PC-3 (cell line): Measurements from ENCODE around the gene SORD. TPM values are rescaled to one million over a fixed set of nuclear protein-coding genes. Genes with fewer than 3 reads are reported as not detected.

ENCODE experiments used
- ATAC-seq: fragments of 200-7000 bp; cut with Tn5 transposase; 2 replicates; pipeline ENCODE4 v1.9.1; 2020; ENCODE audit warnings: mild to moderate bottlenecking, moderate library complexity
- BruUV-seq: library from RNA; stranded (reverse); fragments of 400-500 nt; replicated peaks from 2 replicates; lab custom pipeline; 2021; lab: Mats Ljungman, UMichigan
- CTCF ChIA-PET: fragments of 300-600 bp; sonication (Branson Sonifier 250); formaldehyde crosslinking; loops from one replicate; lab custom pipeline; 2022; ENCODE audit warnings: antibody characterized with exemption; lab: Charles Lee
- POLR2A ChIA-PET: fragments of 300-600 bp; sonication (Branson Sonifier 250); formaldehyde crosslinking; loops from one replicate; lab custom pipeline; 2022; ENCODE audit warnings: antibody characterized with exemption; ENCODE audit not compliant: unreplicated experiment; lab: Charles Lee
- DNase-seq: peaks from one replicate; pipeline ENCODE4 v3.0.0-alpha.2; 2015
- H2AFZ ChIP-seq: fragments of 300-600 bp; sonication (generic); 2 replicates; pipeline ENCODE4 v1.6.0; 2016; ENCODE audit warnings: antibody characterized with exemption, low read length
- H3F3A ChIP-seq: fragments of 300-600 bp; sonication (generic); one replicate; pipeline ENCODE4 v1.6.0; 2017; ENCODE audit warnings: antibody characterized with exemption, low read length, control low read depth, mild to moderate bottlenecking; ENCODE audit not compliant: unreplicated experiment
- H3K27ac ChIP-seq: fragments of 300-600 bp; sonication (generic); 2 replicates; pipeline ENCODE4 v1.5.1; 2016; ENCODE audit warnings: mild to moderate bottlenecking, low read length
- H3K27me3 ChIP-seq: fragments of 300-600 bp; sonication (generic); 2 replicates; pipeline ENCODE4 v1.6.1; 2016; ENCODE audit warnings: low read length, mixed read lengths
- H3K36me3 ChIP-seq: fragments of 300-600 bp; sonication (generic); 2 replicates; pipeline ENCODE4 v1.6.1; 2016; ENCODE audit warnings: low read depth, mixed run types, low read length, mixed read lengths
- H3K4me1 ChIP-seq: fragments of 300-600 bp; sonication (generic); 2 replicates; pipeline ENCODE4 v1.5.1; 2016; ENCODE audit warnings: low read length; ENCODE audit not compliant: insufficient read depth
- H3K4me2 ChIP-seq: fragments of 300-600 bp; sonication (generic); 2 replicates; pipeline ENCODE4 v1.6.0; 2016; ENCODE audit warnings: low read length
- H3K4me3 ChIP-seq: fragments of 300-600 bp; sonication (generic); 2 replicates; pipeline ENCODE4 v1.5.1; 2016; ENCODE audit warnings: mild to moderate bottlenecking, low read length, mixed read lengths
- H3K79me2 ChIP-seq: fragments of 300-600 bp; sonication (generic); 2 replicates; pipeline ENCODE4 v1.6.1; 2017; ENCODE audit warnings: low read length, mixed read lengths
- H3K9ac ChIP-seq: fragments of 300-600 bp; sonication (generic); 2 replicates; pipeline ENCODE4 v1.6.0; 2016; ENCODE audit warnings: mild to moderate bottlenecking, low read length
- H3K9me2 ChIP-seq: fragments of 300-600 bp; sonication (generic); replicated peaks from 2 replicates; pipeline ENCODE4 v1.6.1; 2016; ENCODE audit warnings: mixed run types, low read length, mixed read lengths
- H3K9me3 ChIP-seq: fragments of 300-600 bp; sonication (generic); 2 replicates; pipeline ENCODE4 v1.6.1; 2016; ENCODE audit warnings: low read length, mixed read lengths
- H4K20me1 ChIP-seq: fragments of 300-600 bp; sonication (generic); 2 replicates; pipeline ENCODE4 v1.6.1; 2016; ENCODE audit warnings: low read length, mixed read lengths
- CTCF ChIP-seq: fragments of 300-600 bp; sonication (generic); conservative IDR thresholded peaks from 2 replicates; pipeline ENCODE4 v1.5.1; 2017; ENCODE audit warnings: antibody characterized with exemption, low read depth, mild to moderate bottlenecking, low read length
- EZH2 ChIP-seq: fragments of 300-600 bp; sonication (generic); IDR thresholded peaks from one replicate; pipeline ENCODE4 v1.6.1; 2017; ENCODE audit warnings: antibody characterized with exemption, mild to moderate bottlenecking, low read length; ENCODE audit not compliant: unreplicated experiment
- EZH2phosphoT487 ChIP-seq: fragments of 300-600 bp; sonication (generic); IDR thresholded peaks from 2 replicates; pipeline ENCODE4 v1.6.1; 2018; ENCODE audit warnings: mild to moderate bottlenecking, antibody characterized with exemption, low read length, borderline replicate concordance
- intact Hi-C: fragments of 100-400 bp; cut with micrococcal nuclease; formaldehyde crosslinking; loops from 2 replicates; pipeline ENCODE4 v1.9.0; 2023
- total RNA-seq: library from RNA; depleted of rRNA; stranded (reverse); fragments of >200 nt; gene quantifications from 2 replicates; pipeline ENCODE4 v1.2.3, GENCODE V29; 2014

The SORD gene
- total RNA-seq, 1 experiment from 2014 or later, result 119 TPM

- Histone ChIP-seq H3F3A (no peaks in the 10 kb centered on the region), H3K79me2 (no peaks in the 10 kb centered on the region), H3K9me2 (no peaks in the 10 kb centered on the region), H4K20me1 (no peaks in the 10 kb centered on the region), H3K9me3 (no peaks in the 10 kb centered on the region), H2AFZ (no peak overlapping the region), H3K27ac (no peak overlapping the region), H3K4me3 (no peak overlapping the region), H3K4me1 (no peaks in the 10 kb centered on the region), H3K9ac (no peak overlapping the region), H3K4me2 (no peak overlapping the region), H3K36me3 (no peaks in the 10 kb centered on the region), H3K27me3 (peaks cover 28% of the 10 kb centered on the region)
- ChIA-PET POLR2A (no interaction called here), CTCF (no interaction called here)
- TF ChIP-seq EZH2, result no peak
- no peak for TF ChIP-seq EZH2phosphoT487
- no peak for TF ChIP-seq CTCF
- ATAC-seq (0 out of 2 replicates have a peak, but pooled peaks have one; percentile 36), DNase-seq (no peak)
- intact Hi-C loops, result no loop called here
- BruUV-seq, result no TSS peak
These were observed 89.8 kb downstream of the SORD start for GRCh38 chr15:45112591-45113379.

- intact Hi-C loops, result no loop called here
- H3K9ac ChIP-seq, result no peak overlapping the region
- no peaks in the 10 kb centered on the region for H3K4me1 ChIP-seq
- no peak overlapping the region for H2AFZ ChIP-seq
- no peaks in the 10 kb centered on the region for H3K36me3 ChIP-seq
- peaks cover 28% of the 10 kb centered on the region for H3K27me3 ChIP-seq
- no peak for ATAC-seq
- no peak for TF ChIP-seq CTCF
- TF ChIP-seq EZH2, result no peak
- no peak for TF ChIP-seq EZH2phosphoT487
- ChIA-PET CTCF (no interaction called here), POLR2A (no interaction called here)
- no peaks in the 10 kb centered on the region for H3K79me2 ChIP-seq
- no peaks in the 10 kb centered on the region for H3K9me3 ChIP-seq
- no TSS peak for BruUV-seq
- H3K27ac ChIP-seq, result no peak overlapping the region
- no peaks in the 10 kb centered on the region for H3K9me2 ChIP-seq
- DNase-seq, result no peak
- H3F3A ChIP-seq, result no peaks in the 10 kb centered on the region
- no peak overlapping the region for H3K4me2 ChIP-seq
- no peak overlapping the region for H3K4me3 ChIP-seq
- no peaks in the 10 kb centered on the region for H4K20me1 ChIP-seq
These were observed 90.5 kb downstream of the SORD start for GRCh38 chr15:45113380-45113990.
